ENCODE measurements around the gene UBL7.

- TF ChIP-seq CTCF (conservative IDR thresholded peaks at IDR 0.05): no peak
- no peak for TF ChIP-seq EZH2 (IDR thresholded peaks at IDR 0.05; ENCODE audit: low read depth)
Observed at GRCh38 chr15:74400313-74400860, 60.6 kb downstream of the UBL7 start.
